CD4-positive, alpha-beta T cell treated with Interleukin-12 subunit alpha and Interleukin-12 subunit beta, for 1 hour (primary cell): ENCODE measurements around the gene LRRC28.

ENCODE experiments used
- DNase-seq: peaks from one replicate; pipeline ENCODE4 v3.0.0-alpha.2; 2020

The LRRC28 gene

GRCh38 chr15:99307735-99308134, 56.5 kb downstream of the LRRC28 start:
- no peak for DNase-seq

- no peak for DNase-seq
Observed at GRCh38 chr15:99310745-99311144, 59.5 kb downstream of the LRRC28 start.

- DNase-seq, result no peak
Observed at GRCh38 chr15:99312228-99312627, 60.9 kb downstream of the LRRC28 start.

GRCh38 chr15:99312794-99313193, 61.5 kb downstream of the LRRC28 start:
- DNase-seq, result no peak

GRCh38 chr15:99315636-99316035, 64.4 kb downstream of the LRRC28 start:
- no peak for DNase-seq

GRCh38 chr15:99320374-99321215, 69.3 kb downstream of the LRRC28 start:
- no peak for DNase-seq

- DNase-seq, result no peak
Observed at GRCh38 chr15:99321468-99321867, 70.2 kb downstream of the LRRC28 start.

- DNase-seq, result no peak
Observed at GRCh38 chr15:99322643-99323405, 71.5 kb downstream of the LRRC28 start.

GRCh38 chr15:99324082-99324620, 72.9 kb downstream of the LRRC28 start:
- no peak for DNase-seq

- no peak for DNase-seq
Observed at GRCh38 chr15:99324700-99325099, 73.4 kb downstream of the LRRC28 start.

- DNase-seq, result no peak
Observed at GRCh38 chr15:99326235-99326634, 75.0 kb downstream of the LRRC28 start.

GRCh38 chr15:99328106-99329072, 77.1 kb downstream of the LRRC28 start:
- DNase-seq, result no peak

GRCh38 chr15:99331381-99331780, 80.1 kb downstream of the LRRC28 start:
- DNase-seq, result no peak

GRCh38 chr15:99333413-99333812, 82.1 kb downstream of the LRRC28 start:
- no peak for DNase-seq

- DNase-seq, result no peak
Observed at GRCh38 chr15:99333981-99334380, 82.7 kb downstream of the LRRC28 start.

- no peak for DNase-seq
Observed at GRCh38 chr15:99335508-99335907, 84.2 kb downstream of the LRRC28 start.

GRCh38 chr15:99336794-99337193, 85.5 kb downstream of the LRRC28 start:
- no peak for DNase-seq

- DNase-seq, result no peak
Observed at GRCh38 chr15:99340347-99340746, 89.1 kb downstream of the LRRC28 start.

GRCh38 chr15:99341786-99342185, 90.5 kb downstream of the LRRC28 start:
- no peak for DNase-seq

GRCh38 chr15:99343208-99343607, 91.9 kb downstream of the LRRC28 start:
- no peak for DNase-seq

GRCh38 chr15:99343881-99344551, 92.7 kb downstream of the LRRC28 start:
- peak; percentile 35 for DNase-seq

- no peak for DNase-seq
Observed at GRCh38 chr15:99344639-99345038, 93.4 kb downstream of the LRRC28 start.
